GM19324 (cell line): ENCODE data around the gene RD3L.
"Not testable (repeated sequence)": the region's sequence is repeated elsewhere in the genome, so short reads cannot be mapped to it uniquely, and the experiment has no call there.

Experiments
- ATAC-seq: cut with Tn5 transposase; IDR thresholded peaks from one replicate; pipeline ENCODE4 v1.9.1; 2021; ENCODE audit warnings: mild to moderate bottlenecking, moderate library complexity; ENCODE audit not compliant: unreplicated experiment, low FRiP score

Gene RD3L

GRCh38 chr14:103941973-103942736, at the start of gene RD3L:
Gene RD3L (minus strand): TSS chr14:103942529. CDS start chr14:103941695, 834 bp downstream.
- ATAC-seq: no peak

GRCh38 chr14:103989964-103990363, 47.6 kb upstream of the RD3L start:
- ATAC-seq: no peak

GRCh38 chr14:103989034-103989433, 46.7 kb upstream of the RD3L start:
- no peak for ATAC-seq

- no peak for ATAC-seq
Observed at GRCh38 chr14:103984196-103984595, 41.9 kb upstream of the RD3L start.

- ATAC-seq: not testable (repeated sequence)
Observed at GRCh38 chr14:103980623-103981238, 38.4 kb upstream of the RD3L start.

GRCh38 chr14:103974575-103974974, 32.2 kb upstream of the RD3L start:
- no peak for ATAC-seq

- ATAC-seq: no peak
Observed at GRCh38 chr14:103973354-103973753, 31.0 kb upstream of the RD3L start.

- no peak for ATAC-seq
Observed at GRCh38 chr14:103969961-103970360, 27.6 kb upstream of the RD3L start.

GRCh38 chr14:103966631-103967030, 24.3 kb upstream of the RD3L start:
- no peak for ATAC-seq

GRCh38 chr14:103961928-103962578, 19.7 kb upstream of the RD3L start:
- no peak for ATAC-seq

- ATAC-seq: no peak
Observed at GRCh38 chr14:103960457-103961055, 18.2 kb upstream of the RD3L start.

GRCh38 chr14:103949131-103949790, 6.9 kb upstream of the RD3L start:
- ATAC-seq: no peak

- no peak for ATAC-seq
Observed at GRCh38 chr14:103948442-103948841, 6.1 kb upstream of the RD3L start.

GRCh38 chr14:103946975-103947374, 4.6 kb upstream of the RD3L start:
- ATAC-seq: no peak

GRCh38 chr14:103943673-103944072, 1.3 kb upstream of the RD3L start:
- no peak for ATAC-seq

- ATAC-seq: no peak
Observed at GRCh38 chr14:103941462-103941861, 867 bp downstream of the RD3L start.

- no peak for ATAC-seq
Observed at GRCh38 chr14:103935102-103935501, 7.2 kb downstream of the RD3L start.

- ATAC-seq: no peak
Observed at GRCh38 chr14:103932791-103933490, 9.4 kb downstream of the RD3L start.

- no peak for ATAC-seq
Observed at GRCh38 chr14:103931422-103931821, 10.9 kb downstream of the RD3L start.

- ATAC-seq: no peak
Observed at GRCh38 chr14:103930051-103930604, 12.2 kb downstream of the RD3L start.
